ENCODE data around the gene CAVIN2.

Gene CAVIN2

DNA sequence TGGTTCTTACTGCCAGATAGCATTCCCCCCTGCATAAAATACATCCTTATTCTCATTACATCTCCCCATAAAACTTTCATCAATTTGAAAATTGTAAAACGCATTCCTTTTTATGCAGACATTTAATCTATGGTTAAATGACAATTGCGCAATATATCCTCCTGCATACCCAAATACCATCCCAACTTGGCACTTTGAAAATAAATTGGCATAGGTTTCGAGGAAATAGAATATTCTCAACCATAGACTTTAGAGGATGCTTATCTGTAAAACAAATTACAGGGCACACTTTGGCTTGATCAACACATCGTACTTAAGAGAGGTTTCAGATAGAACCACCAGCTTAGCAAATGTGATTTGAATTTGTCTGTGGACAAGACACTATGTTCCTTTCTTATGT lies 31.0 kb upstream of the CAVIN2 start:
- no peak overlapping the region for H2AK5ac ChIP-seq (ENCODE audit: low read length)
- H4K8ac ChIP-seq (ENCODE audit: low read depth, low read length) = no peak overlapping the region
- no peak overlapping the region for H3K9ac ChIP-seq (ENCODE audit: low read length)
- H3K4me3 ChIP-seq (ENCODE audit: low read depth, low read length) = no peak overlapping the region
- no peak overlapping the region for H3K14ac ChIP-seq (ENCODE audit: low read length)
- H3K79me2 ChIP-seq (ENCODE audit: control insufficient read depth, insufficient read depth, low read length, poor library complexity) = no peaks in the 10 kb centered on the region
- no peak overlapping the region for H4K12ac ChIP-seq (ENCODE audit: low read depth, low read length)
- no peak for DNase-seq
- H4K91ac ChIP-seq (ENCODE audit: low read depth, low read length) = no peak overlapping the region
- no peak overlapping the region for H2BK12ac ChIP-seq (ENCODE audit: low read length)
- H2BK5ac ChIP-seq (ENCODE audit: low read depth, low read length, poor library complexity) = no peak overlapping the region
- no peak overlapping the region for H3K18ac ChIP-seq (ENCODE audit: low read length)
- WGBS (ENCODE audit: extremely low coverage, insufficient coverage, insufficient read length) = 100% methylated on average over 1 of the region's 4 CpGs
- H3K4me2 ChIP-seq (ENCODE audit: low read length) = no peak overlapping the region
- H2BK120ac ChIP-seq (ENCODE audit: insufficient read depth, low read length, poor library complexity) = no peak overlapping the region
- no peak overlapping the region for H3K4ac ChIP-seq (ENCODE audit: low read depth, low read length)
- H3K9me3 ChIP-seq (ENCODE audit: insufficient read depth, low read depth, low read length) = no peaks in the 10 kb centered on the region
- no peak overlapping the region for H3K27ac ChIP-seq (ENCODE audit: low read depth, low read length)
- no peak overlapping the region for H2AFZ ChIP-seq (ENCODE audit: insufficient read depth, low read length, poor library complexity)
- no peaks in the 10 kb centered on the region for H3K27me3 ChIP-seq (ENCODE audit: insufficient read depth, low read length)
- H3K23ac ChIP-seq (ENCODE audit: low read length) = no peak overlapping the region
- H3K4me1 ChIP-seq (ENCODE audit: control insufficient read depth in 1 of 2, insufficient read depth in 2 of 2, low read length in 2 of 2) = no peaks in the 10 kb centered on the region
- no peaks in the 10 kb centered on the region for H3K79me1 ChIP-seq (ENCODE audit: low read length)
- H3K36me3 ChIP-seq (ENCODE audit: control insufficient read depth in 1 of 2, insufficient read depth in 2 of 2, low read length in 2 of 2) = no peaks in the 10 kb centered on the region

DNA sequence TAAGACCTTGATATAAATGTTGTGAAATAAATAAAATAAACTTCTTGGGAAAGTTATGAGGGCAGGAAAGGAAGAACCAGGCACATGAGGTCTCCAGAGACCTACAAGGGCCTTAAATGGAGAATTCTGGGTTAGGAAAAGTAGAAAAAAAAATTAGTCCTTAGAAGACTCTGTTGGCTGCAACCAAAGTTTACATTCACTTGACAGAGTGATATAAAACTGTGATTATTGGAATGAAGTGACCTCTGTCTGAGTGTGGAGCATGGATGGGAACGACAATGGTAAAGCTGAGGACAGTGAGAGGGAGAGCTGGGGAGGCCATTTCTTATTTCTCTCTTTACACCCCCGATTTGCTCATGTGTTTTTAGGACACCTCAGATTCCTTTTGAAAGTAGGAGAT lies 29.0 kb upstream of the CAVIN2 start:
- H4K91ac ChIP-seq (ENCODE audit: low read depth, low read length) = no peak overlapping the region
- no peak overlapping the region for H2BK120ac ChIP-seq (ENCODE audit: insufficient read depth, low read length, poor library complexity)
- no peak overlapping the region for H3K14ac ChIP-seq (ENCODE audit: low read length)
- H3K18ac ChIP-seq (ENCODE audit: low read length) = no peak overlapping the region
- no peaks in the 10 kb centered on the region for H3K79me1 ChIP-seq (ENCODE audit: low read length)
- no peaks in the 10 kb centered on the region for H3K27me3 ChIP-seq (ENCODE audit: insufficient read depth, low read length)
- H3K36me3 ChIP-seq (ENCODE audit: control insufficient read depth in 1 of 2, insufficient read depth in 2 of 2, low read length in 2 of 2) = no peaks in the 10 kb centered on the region
- no peak overlapping the region for H2BK5ac ChIP-seq (ENCODE audit: low read depth, low read length, poor library complexity)
- no peak overlapping the region for H3K4ac ChIP-seq (ENCODE audit: low read depth, low read length)
- no peak overlapping the region for H4K8ac ChIP-seq (ENCODE audit: low read depth, low read length)
- H3K9me3 ChIP-seq (ENCODE audit: insufficient read depth, low read depth, low read length) = no peaks in the 10 kb centered on the region
- H2AK5ac ChIP-seq (ENCODE audit: low read length) = no peak overlapping the region
- H3K23ac ChIP-seq (ENCODE audit: low read length) = no peak overlapping the region
- no peak overlapping the region for H2AFZ ChIP-seq (ENCODE audit: insufficient read depth, low read length, poor library complexity)
- no peak overlapping the region for H3K4me2 ChIP-seq (ENCODE audit: low read length)
- H3K9ac ChIP-seq (ENCODE audit: low read length) = no peak overlapping the region
- H2BK12ac ChIP-seq (ENCODE audit: low read length) = no peak overlapping the region
- no peaks in the 10 kb centered on the region for H3K79me2 ChIP-seq (ENCODE audit: control insufficient read depth, insufficient read depth, low read length, poor library complexity)
- WGBS (ENCODE audit: extremely low coverage, insufficient coverage, insufficient read length) = no CpG with 5 or more reads among the region's 2 CpGs
- H3K4me3 ChIP-seq (ENCODE audit: low read depth, low read length) = no peak overlapping the region
- H3K27ac ChIP-seq (ENCODE audit: low read depth, low read length) = no peak overlapping the region
- DNase-seq = no peak
- no peaks in the 10 kb centered on the region for H3K4me1 ChIP-seq (ENCODE audit: control insufficient read depth in 1 of 2, insufficient read depth in 2 of 2, low read length in 2 of 2)
- H4K12ac ChIP-seq (ENCODE audit: low read depth, low read length) = no peak overlapping the region

DNA sequence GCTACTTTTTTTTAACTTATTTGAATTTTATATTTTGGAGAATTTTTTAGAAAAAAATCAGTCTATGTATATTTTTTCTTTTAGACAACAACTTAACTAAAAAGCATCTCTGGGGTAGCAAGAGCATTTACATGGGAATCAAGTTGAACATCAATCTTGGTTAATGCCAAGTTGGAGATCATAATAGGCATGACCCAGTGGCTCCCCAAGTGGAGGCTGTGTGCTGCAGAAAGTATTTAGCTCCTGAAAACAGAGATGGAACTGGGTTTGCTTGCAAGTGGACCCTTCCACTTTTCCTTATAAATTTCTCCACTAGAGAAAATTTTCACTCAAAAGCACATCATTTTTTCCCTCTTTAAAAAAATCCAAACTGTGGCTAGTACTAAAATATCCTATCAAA lies 23.9 kb upstream of the CAVIN2 start:
- H2BK5ac ChIP-seq (ENCODE audit: low read depth, low read length, poor library complexity) = no peak overlapping the region
- no peak overlapping the region for H2AFZ ChIP-seq (ENCODE audit: insufficient read depth, low read length, poor library complexity)
- H3K18ac ChIP-seq (ENCODE audit: low read length) = no peak overlapping the region
- no peak overlapping the region for H2BK120ac ChIP-seq (ENCODE audit: insufficient read depth, low read length, poor library complexity)
- no peak overlapping the region for H2AK5ac ChIP-seq (ENCODE audit: low read length)
- H3K36me3 ChIP-seq (ENCODE audit: control insufficient read depth in 1 of 2, insufficient read depth in 2 of 2, low read length in 2 of 2) = no peaks in the 10 kb centered on the region
- H3K14ac ChIP-seq (ENCODE audit: low read length) = no peak overlapping the region
- peaks cover 11 to 12% of the 10 kb centered on the region in 2 experiments for H3K4me1 ChIP-seq (ENCODE audit: control insufficient read depth in 1 of 2, insufficient read depth in 2 of 2, low read length in 2 of 2)
- no peak overlapping the region for H4K91ac ChIP-seq (ENCODE audit: low read depth, low read length)
- no peak overlapping the region for H3K9ac ChIP-seq (ENCODE audit: low read length)
- no peak overlapping the region for H2BK12ac ChIP-seq (ENCODE audit: low read length)
- DNase-seq = no peak
- H3K23ac ChIP-seq (ENCODE audit: low read length) = no peak overlapping the region
- H3K4ac ChIP-seq (ENCODE audit: low read depth, low read length) = no peak overlapping the region
- no peaks in the 10 kb centered on the region for H3K27me3 ChIP-seq (ENCODE audit: insufficient read depth, low read length)
- H3K9me3 ChIP-seq (ENCODE audit: insufficient read depth, low read depth, low read length) = no peaks in the 10 kb centered on the region
- no peak overlapping the region for H4K12ac ChIP-seq (ENCODE audit: low read depth, low read length)
- H3K79me1 ChIP-seq (ENCODE audit: low read length) = peaks cover 3% of the 10 kb centered on the region
- no peak overlapping the region for H3K4me2 ChIP-seq (ENCODE audit: low read length)
- no peak overlapping the region for H3K4me3 ChIP-seq (ENCODE audit: low read depth, low read length)
- H3K79me2 ChIP-seq (ENCODE audit: control insufficient read depth, insufficient read depth, low read length, poor library complexity) = no peaks in the 10 kb centered on the region
- no peak overlapping the region for H4K8ac ChIP-seq (ENCODE audit: low read depth, low read length)
- H3K27ac ChIP-seq (ENCODE audit: low read depth, low read length) = no peak overlapping the region

- no peak overlapping the region for H2AK5ac ChIP-seq (ENCODE audit: low read length)
- H3K9me3 ChIP-seq (ENCODE audit: insufficient read depth, low read depth, low read length) = no peaks in the 10 kb centered on the region
- no peak overlapping the region for H4K12ac ChIP-seq (ENCODE audit: low read depth, low read length)
- H2BK12ac ChIP-seq (ENCODE audit: low read length) = no peak overlapping the region
- no peak overlapping the region for H3K4me2 ChIP-seq (ENCODE audit: low read length)
- no peak overlapping the region for H4K8ac ChIP-seq (ENCODE audit: low read depth, low read length)
- H3K36me3 ChIP-seq (ENCODE audit: control insufficient read depth in 1 of 2, insufficient read depth in 2 of 2, low read length in 2 of 2) = no peaks in the 10 kb centered on the region
- no peak for DNase-seq
- H3K18ac ChIP-seq (ENCODE audit: low read length) = no peak overlapping the region
- peaks cover 11 to 14% of the 10 kb centered on the region in 2 experiments for H3K4me1 ChIP-seq (ENCODE audit: control insufficient read depth in 1 of 2, insufficient read depth in 2 of 2, low read length in 2 of 2)
- H3K79me1 ChIP-seq (ENCODE audit: low read length) = peaks cover 3% of the 10 kb centered on the region
- H3K4me3 ChIP-seq (ENCODE audit: low read depth, low read length) = no peak overlapping the region
- H3K4ac ChIP-seq (ENCODE audit: low read depth, low read length) = no peak overlapping the region
- no peak overlapping the region for H2AFZ ChIP-seq (ENCODE audit: insufficient read depth, low read length, poor library complexity)
- no peak overlapping the region for H3K27ac ChIP-seq (ENCODE audit: low read depth, low read length)
- H3K14ac ChIP-seq (ENCODE audit: low read length) = no peak overlapping the region
- no peaks in the 10 kb centered on the region for H3K27me3 ChIP-seq (ENCODE audit: insufficient read depth, low read length)
- H4K91ac ChIP-seq (ENCODE audit: low read depth, low read length) = no peak overlapping the region
- no peaks in the 10 kb centered on the region for H3K79me2 ChIP-seq (ENCODE audit: control insufficient read depth, insufficient read depth, low read length, poor library complexity)
- H3K23ac ChIP-seq (ENCODE audit: low read length) = no peak overlapping the region
- no peak overlapping the region for H2BK5ac ChIP-seq (ENCODE audit: low read depth, low read length, poor library complexity)
- H3K9ac ChIP-seq (ENCODE audit: low read length) = no peak overlapping the region
- H2BK120ac ChIP-seq (ENCODE audit: insufficient read depth, low read length, poor library complexity) = no peak overlapping the region
- no CpG with 5 or more reads among the region's 4 CpGs for WGBS (ENCODE audit: extremely low coverage, insufficient coverage, insufficient read length)
Observed at GRCh38 chr2:191869781-191870180, 22.9 kb upstream of the CAVIN2 start.

Data from trophoblast cell (in vitro differentiated cells and primary cell).